Sigmoid colon (tissue), 4 donors: Measurements from ENCODE around the gene SLC30A2.

Experiments used
- EP300 ChIP-seq, 4 donors: sonication (generic); formaldehyde crosslinking; IDR thresholded peaks; one replicate each; pipeline ENCODE4 v1.6.1; 2017; ENCODE audit warnings: antibody characterized with exemption in 4 of 4
- POLR2A ChIP-seq, 2 donors: fragments of 450-650 bp; IDR thresholded peaks; one replicate each; pipeline ENCODE4 v1.6.1; 2016; ENCODE audit warnings: antibody characterized with exemption in 2 of 2, mild to moderate bottlenecking in 2 of 2, moderate library complexity in 2 of 2
- POLR2AphosphoS5 ChIP-seq, 4 donors: sonication (generic); formaldehyde crosslinking; IDR thresholded peaks; one replicate each; pipeline ENCODE4 v1.6.1; 2017; ENCODE audit warnings: antibody characterized with exemption in 4 of 4
- TF ChIP-seq, protein P1 (sequence below), 4 experiments: fragments of 450-650 bp in 3 of 4; fragments of 200-600 bp in 1 of 4; IDR thresholded peaks; one replicate each; pipeline ENCODE4 v1.5.1; 2016 to 2019; ENCODE audit warnings: antibody characterized with exemption in 4 of 4, mild to moderate bottlenecking in 3 of 4, moderate library complexity in 2 of 4

DNA sequence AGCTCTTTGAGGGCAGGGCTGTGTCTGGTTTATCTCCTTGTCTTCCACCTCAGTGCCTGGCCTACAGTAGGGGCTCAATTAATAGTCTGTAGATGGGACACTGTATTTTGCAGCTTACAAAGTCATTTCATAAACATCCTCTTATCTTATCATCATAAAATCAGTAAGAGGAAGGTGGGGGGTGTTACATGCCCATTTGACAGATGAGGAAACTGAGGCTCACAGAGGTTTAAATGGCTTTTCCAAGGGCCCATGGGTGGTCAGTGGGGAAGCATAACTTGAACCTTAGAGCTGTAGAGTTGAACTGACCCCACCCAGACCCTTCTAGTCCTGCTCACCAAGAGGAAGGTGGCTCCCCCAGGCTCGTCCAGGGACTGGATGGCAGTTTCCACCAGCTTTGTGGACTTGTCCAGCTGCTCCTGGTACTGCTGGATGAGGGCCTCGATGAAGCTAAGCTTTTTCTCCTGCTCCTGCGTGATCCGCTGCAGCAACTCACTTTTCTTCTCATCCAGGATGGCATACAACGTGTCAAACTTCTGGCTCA is 12.2 kb upstream of the SLC30A2 start:
- TF ChIP-seq POLR2A (IDR thresholded peaks at IDR 0.05) (no peak), POLR2AphosphoS5 (IDR thresholded peaks at IDR 0.05) (no peak), EP300 (IDR thresholded peaks at IDR 0.05) (no peak)
- TF ChIP-seq, protein P1, sequence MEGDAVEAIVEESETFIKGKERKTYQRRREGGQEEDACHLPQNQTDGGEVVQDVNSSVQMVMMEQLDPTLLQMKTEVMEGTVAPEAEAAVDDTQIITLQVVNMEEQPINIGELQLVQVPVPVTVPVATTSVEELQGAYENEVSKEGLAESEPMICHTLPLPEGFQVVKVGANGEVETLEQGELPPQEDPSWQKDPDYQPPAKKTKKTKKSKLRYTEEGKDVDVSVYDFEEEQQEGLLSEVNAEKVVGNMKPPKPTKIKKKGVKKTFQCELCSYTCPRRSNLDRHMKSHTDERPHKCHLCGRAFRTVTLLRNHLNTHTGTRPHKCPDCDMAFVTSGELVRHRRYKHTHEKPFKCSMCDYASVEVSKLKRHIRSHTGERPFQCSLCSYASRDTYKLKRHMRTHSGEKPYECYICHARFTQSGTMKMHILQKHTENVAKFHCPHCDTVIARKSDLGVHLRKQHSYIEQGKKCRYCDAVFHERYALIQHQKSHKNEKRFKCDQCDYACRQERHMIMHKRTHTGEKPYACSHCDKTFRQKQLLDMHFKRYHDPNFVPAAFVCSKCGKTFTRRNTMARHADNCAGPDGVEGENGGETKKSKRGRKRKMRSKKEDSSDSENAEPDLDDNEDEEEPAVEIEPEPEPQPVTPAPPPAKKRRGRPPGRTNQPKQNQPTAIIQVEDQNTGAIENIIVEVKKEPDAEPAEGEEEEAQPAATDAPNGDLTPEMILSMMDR (IDR thresholded peaks at IDR 0.05): no peak
